HG03025 (cell line): ENCODE data around the gene KRTAP4-16.
"Not testable (repeated sequence)": the region's sequence is repeated elsewhere in the genome, so short reads cannot be mapped to it uniquely, and the experiment has no call there.

Experiments used
- ATAC-seq: cut with Tn5 transposase; IDR thresholded peaks from one replicate; pipeline ENCODE4 v1.9.1; 2021; ENCODE audit warnings: mild to moderate bottlenecking, moderate library complexity; ENCODE audit not compliant: unreplicated experiment, low FRiP score

Gene KRTAP4-16

GRCh38 chr17:41119696-41120690, 18.0 kb upstream of the KRTAP4-16 start:
- ATAC-seq: not testable (repeated sequence)

- no peak for ATAC-seq
Observed at GRCh38 chr17:41118721-41119120, 16.7 kb upstream of the KRTAP4-16 start.

- not testable (repeated sequence) for ATAC-seq
Observed at GRCh38 chr17:41117846-41118386, 15.9 kb upstream of the KRTAP4-16 start, which contains the start of gene KRTAP4-11. TSS of gene KRTAP4-11 (minus strand) at chr17:41118373. CDS start at chr17:41118315, 58 bp downstream.

- ATAC-seq: no peak
Observed at GRCh38 chr17:41116297-41116696, 14.3 kb upstream of the KRTAP4-16 start.

- ATAC-seq: no peak
Observed at GRCh38 chr17:41111151-41111885, 9.3 kb upstream of the KRTAP4-16 start.

GRCh38 chr17:41108728-41109386, 6.8 kb upstream of the KRTAP4-16 start:
- not testable (repeated sequence) for ATAC-seq

GRCh38 chr17:41107941-41108450, 6.0 kb upstream of the KRTAP4-16 start:
- ATAC-seq: no peak

GRCh38 chr17:41105347-41105746, 3.3 kb upstream of the KRTAP4-16 start, which contains the start of gene KRTAP4-9:
TSS of gene KRTAP4-9 (plus strand) at chr17:41105389. CDS start at chr17:41105389, 0 bp downstream.
- ATAC-seq: not testable (repeated sequence)

GRCh38 chr17:41104386-41105038, 2.5 kb upstream of the KRTAP4-16 start:
- not testable (repeated sequence) for ATAC-seq

- ATAC-seq: no peak
Observed at GRCh38 chr17:41103896-41104295, 1.9 kb upstream of the KRTAP4-16 start.

GRCh38 chr17:41099682-41100480, 2.1 kb downstream of the KRTAP4-16 start:
- ATAC-seq: not testable (repeated sequence)

GRCh38 chr17:41098481-41098880, 3.5 kb downstream of the KRTAP4-16 start:
- ATAC-seq: no peak

GRCh38 chr17:41098042-41098441, 4.0 kb downstream of the KRTAP4-16 start, which contains the start of gene KRTAP4-8:
TSS of gene KRTAP4-8 (minus strand) at chr17:41098142. CDS start at chr17:41098084, 58 bp downstream.
- no peak for ATAC-seq

GRCh38 chr17:41096055-41096454, 6.0 kb downstream of the KRTAP4-16 start:
- ATAC-seq: no peak

- ATAC-seq: not testable (repeated sequence)
Observed at GRCh38 chr17:41088760-41089352, 13.2 kb downstream of the KRTAP4-16 start.

GRCh38 chr17:41084100-41084856, 17.7 kb downstream of the KRTAP4-16 start, which contains the start of gene KRTAP4-7:
TSS of gene KRTAP4-7 (plus strand) at chr17:41084150. CDS start at chr17:41084207, 57 bp downstream.
- ATAC-seq: not testable (repeated sequence)

- not testable (repeated sequence) for ATAC-seq
Observed at GRCh38 chr17:41083427-41083826, 18.6 kb downstream of the KRTAP4-16 start.
